ENCODE results near the gene AFAP1. TPM values are rescaled to one million over a fixed set of nuclear protein-coding genes. Genes with fewer than 3 reads are reported as not detected.

AFAP1 gene
- total RNA-seq, 1 experiment from 2014 or later, result 27.6 TPM

- no TSS peak for BruUV-seq (replicated peaks)
- no peak overlapping the region for H3K27ac Mint-ChIP-seq (ENCODE audit: unreplicated experiment)
- ChIA-PET POLR2A (no interaction called here), CTCF (interaction anchor here (1.5 kb wide), 1 partner anchor 11 kb away, joined by 5 read pairs; no protein-coding TSS in a partner anchor)
- DNase-seq, result no peak
- H3K9me3 Mint-ChIP-seq (ENCODE audit: unreplicated experiment), result no peaks in the 10 kb centered on the region
- intact Hi-C loops (cut with micrococcal nuclease; ENCODE audit: unreplicated experiment), result no loop called here
- Histone ChIP-seq H3K36me3 (ENCODE audit: control insufficient read depth, insufficient read depth, low read length) (no peaks in the 10 kb centered on the region; the same call in 1 of the 2 replicates), H3K4me1 (peaks cover 3% of the 10 kb centered on the region), H3K27me3 (replicated peaks; ENCODE audit: control insufficient read depth, insufficient read depth, low read length) (no peaks in the 10 kb centered on the region), H3K4me3 (ENCODE audit: low read depth, low read length) (no peak overlapping the region), H3K9me3 (no peaks in the 10 kb centered on the region)
- no peak overlapping the region for H3K4me3 Mint-ChIP-seq (ENCODE audit: unreplicated experiment)
- H3K36me3 Mint-ChIP-seq (ENCODE audit: insufficient read depth, unreplicated experiment), result peaks cover 50% of the 10 kb centered on the region
- H3K27me3 Mint-ChIP-seq (ENCODE audit: insufficient read depth, unreplicated experiment), result no peaks in the 10 kb centered on the region
- H3K4me1 Mint-ChIP-seq (ENCODE audit: low read depth, unreplicated experiment), result peaks cover 9% of the 10 kb centered on the region
- no peak for TF ChIP-seq CTCF (IDR thresholded peaks at IDR 0.05; ENCODE audit: insufficient read depth in 1 of 2, low read depth in 1 of 2, low read length in 1 of 2, severe bottlenecking in 1 of 2, unreplicated experiment in 1 of 2)
Observed at GRCh38 chr4:7815562-7815961, 124.1 kb downstream of the AFAP1 start.

- H3K4me3 ChIP-seq (ENCODE audit: low read depth, low read length), result no peak overlapping the region
- Mint-ChIP-seq H3K27ac (ENCODE audit: unreplicated experiment) (no peak overlapping the region), H3K27me3 (ENCODE audit: insufficient read depth, unreplicated experiment) (no peaks in the 10 kb centered on the region), H3K36me3 (ENCODE audit: insufficient read depth, unreplicated experiment) (peaks cover 59% of the 10 kb centered on the region), H3K4me1 (ENCODE audit: low read depth, unreplicated experiment) (peaks cover 15% of the 10 kb centered on the region), H3K9me3 (ENCODE audit: unreplicated experiment) (no peaks in the 10 kb centered on the region), H3K4me3 (ENCODE audit: unreplicated experiment) (no peak overlapping the region)
- no peaks in the 10 kb centered on the region for H3K27me3 ChIP-seq (replicated peaks; ENCODE audit: control insufficient read depth, insufficient read depth, low read length)
- DNase-seq, result no peak
- BruUV-seq (replicated peaks), result no TSS peak
- CTCF ChIA-PET, result interaction anchor here (1.0 to 1.3 kb wide), 2 partner anchors 9 to 12 kb away, joined by 3 to 4 read pairs; no protein-coding TSS in a partner anchor
- intact Hi-C loops (cut with micrococcal nuclease; ENCODE audit: unreplicated experiment), result loop anchor here (5.0 kb wide), 1 partner anchor 48 kb away; no protein-coding TSS in a partner anchor
- H3K4me1 ChIP-seq, result peaks cover 11% of the 10 kb centered on the region
- H3K36me3 ChIP-seq (ENCODE audit: control insufficient read depth, insufficient read depth, low read length), result no peaks in the 10 kb centered on the region; the same call in 1 of the 2 replicates
- no peaks in the 10 kb centered on the region for H3K9me3 ChIP-seq
- POLR2A ChIA-PET, result no interaction called here
- no peak for TF ChIP-seq CTCF (IDR thresholded peaks at IDR 0.05; ENCODE audit: insufficient read depth in 1 of 2, low read depth in 1 of 2, low read length in 1 of 2, severe bottlenecking in 1 of 2, unreplicated experiment in 1 of 2)
Observed at GRCh38 chr4:7814451-7814850, 125.2 kb downstream of the AFAP1 start.

GRCh38 chr4:7813674-7814073, 126.0 kb downstream of the AFAP1 start:
- DNase-seq, result no peak
- CTCF ChIA-PET, result interaction anchor here (1.0 to 1.3 kb wide), 2 partner anchors 8 to 11 kb away, joined by 3 to 4 read pairs; no protein-coding TSS in a partner anchor
- no peaks in the 10 kb centered on the region for H3K9me3 Mint-ChIP-seq (ENCODE audit: unreplicated experiment)
- Histone ChIP-seq H3K27me3 (replicated peaks; ENCODE audit: control insufficient read depth, insufficient read depth, low read length) (no peaks in the 10 kb centered on the region), H3K9me3 (no peaks in the 10 kb centered on the region), H3K4me3 (ENCODE audit: low read depth, low read length) (no peak overlapping the region), H3K4me1 (peaks cover 11% of the 10 kb centered on the region), H3K36me3 (ENCODE audit: control insufficient read depth, insufficient read depth, low read length) (no peaks in the 10 kb centered on the region; the same call in 1 of the 2 replicates)
- POLR2A ChIA-PET, result no interaction called here
- no TSS peak for BruUV-seq (replicated peaks)
- no peak overlapping the region for H3K27ac Mint-ChIP-seq (ENCODE audit: unreplicated experiment)
- H3K4me1 Mint-ChIP-seq (ENCODE audit: low read depth, unreplicated experiment), result peaks cover 15% of the 10 kb centered on the region
- intact Hi-C loops (cut with micrococcal nuclease; ENCODE audit: unreplicated experiment), result loop anchor here (5.0 kb wide), 1 partner anchor 49 kb away; no protein-coding TSS in a partner anchor
- H3K27me3 Mint-ChIP-seq (ENCODE audit: insufficient read depth, unreplicated experiment), result no peaks in the 10 kb centered on the region
- no peak for TF ChIP-seq CTCF (IDR thresholded peaks at IDR 0.05; ENCODE audit: insufficient read depth in 1 of 2, low read depth in 1 of 2, low read length in 1 of 2, severe bottlenecking in 1 of 2, unreplicated experiment in 1 of 2)
- peaks cover 58% of the 10 kb centered on the region for H3K36me3 Mint-ChIP-seq (ENCODE audit: insufficient read depth, unreplicated experiment)
- H3K4me3 Mint-ChIP-seq (ENCODE audit: unreplicated experiment), result no peak overlapping the region

Measured in Caco-2 (cell line).